Muscle of leg (tissue), 11 donors: ENCODE data around the gene CES2. TPM values are rescaled to one million over a fixed set of nuclear protein-coding genes. Genes with fewer than 3 reads are reported as not detected.

Experiments
- DNase-seq: peaks from one replicate; pipeline ENCODE4 v3.0.0; 2013
- H3K27ac ChIP-seq: one replicate; pipeline ENCODE4 v1.5.1; 2013; ENCODE audit warnings: mild to moderate bottlenecking, low read length, control low read depth
- H3K27me3 ChIP-seq: one replicate; pipeline ENCODE4 v1.6.1; 2013; ENCODE audit warnings: low read length; ENCODE audit not compliant: control insufficient read depth, insufficient read depth
- H3K36me3 ChIP-seq: one replicate; pipeline ENCODE4 v1.6.1; 2013; ENCODE audit warnings: low read length; ENCODE audit not compliant: control insufficient read depth, insufficient read depth
- H3K4me1 ChIP-seq: one replicate; pipeline ENCODE4 v1.6.1; 2013; ENCODE audit warnings: low read length; ENCODE audit not compliant: control insufficient read depth, insufficient read depth
- H3K4me3 ChIP-seq: one replicate; pipeline ENCODE4 v1.5.1; 2013; ENCODE audit warnings: low read length, control low read depth
- H3K9me3 ChIP-seq: replicated peaks from 2 replicates; pipeline ENCODE4 v1.6.1; 2013; ENCODE audit warnings: low read depth, low read length; ENCODE audit not compliant: control insufficient read depth
- WGBS: methylation state at CpG from one replicate; pipeline ENCODE4 v1.1.5; 2013; ENCODE audit warnings: missing lambda C conversion rate; ENCODE audit not compliant: insufficient coverage; 5-methylcytosine and 5-hydroxymethylcytosine counted together
- polyA plus RNA-seq, 8 donors: library from polyadenylated mRNA; unstranded; fragments of 120-200 nt; gene quantifications; one replicate each; pipeline versions ENCODE4 v1.2.1 to v1.2.3, GENCODE V29; 2013; ENCODE audit warnings: inconsistent platforms in 1 of 8, low replicate concordance in 1 of 8; ENCODE audit not compliant: insufficient read length in 8 of 8, insufficient read depth in 1 of 8
- total RNA-seq: library from RNA; stranded (reverse); fragments of 120-200 nt; gene quantifications from one replicate; pipeline ENCODE4 v1.2.4, GENCODE V29; 2013

Gene CES2
- total and polyA plus RNA-seq, 9 donors, result 26.1 to 36.2 (median 30.2) TPM

DNA sequence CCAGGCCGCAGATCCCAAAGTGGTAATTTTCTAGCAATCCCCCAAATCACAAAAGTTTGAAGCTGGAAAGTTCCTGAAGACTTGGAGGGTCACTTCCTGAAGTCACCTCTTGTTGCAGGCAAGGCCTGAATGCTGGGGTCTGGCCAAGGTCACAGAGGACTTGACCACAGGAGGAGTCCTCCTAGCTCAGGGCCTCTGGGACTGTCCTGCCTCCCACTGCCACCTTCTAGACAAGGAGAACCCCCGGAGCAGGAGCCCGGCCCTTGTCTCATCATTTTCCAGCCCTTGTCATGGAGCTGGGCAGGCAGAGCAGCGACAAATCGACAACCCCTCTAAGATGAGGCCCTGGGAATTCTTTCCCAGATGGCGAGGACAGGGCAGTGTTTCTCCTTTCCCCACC, 17.0 kb upstream of the CES2 start:
- DNase-seq, result no peak
- Histone ChIP-seq H3K27ac (no peak overlapping the region), H3K36me3 (peaks cover 7% of the 10 kb centered on the region), H3K27me3 (peaks cover 41% of the 10 kb centered on the region), H3K9me3 (no peaks in the 10 kb centered on the region), H3K4me1 (peaks cover 41% of the 10 kb centered on the region), H3K4me3 (no peak overlapping the region)
- WGBS, result 84% methylated on average over 4 of the region's 6 CpGs

DNA sequence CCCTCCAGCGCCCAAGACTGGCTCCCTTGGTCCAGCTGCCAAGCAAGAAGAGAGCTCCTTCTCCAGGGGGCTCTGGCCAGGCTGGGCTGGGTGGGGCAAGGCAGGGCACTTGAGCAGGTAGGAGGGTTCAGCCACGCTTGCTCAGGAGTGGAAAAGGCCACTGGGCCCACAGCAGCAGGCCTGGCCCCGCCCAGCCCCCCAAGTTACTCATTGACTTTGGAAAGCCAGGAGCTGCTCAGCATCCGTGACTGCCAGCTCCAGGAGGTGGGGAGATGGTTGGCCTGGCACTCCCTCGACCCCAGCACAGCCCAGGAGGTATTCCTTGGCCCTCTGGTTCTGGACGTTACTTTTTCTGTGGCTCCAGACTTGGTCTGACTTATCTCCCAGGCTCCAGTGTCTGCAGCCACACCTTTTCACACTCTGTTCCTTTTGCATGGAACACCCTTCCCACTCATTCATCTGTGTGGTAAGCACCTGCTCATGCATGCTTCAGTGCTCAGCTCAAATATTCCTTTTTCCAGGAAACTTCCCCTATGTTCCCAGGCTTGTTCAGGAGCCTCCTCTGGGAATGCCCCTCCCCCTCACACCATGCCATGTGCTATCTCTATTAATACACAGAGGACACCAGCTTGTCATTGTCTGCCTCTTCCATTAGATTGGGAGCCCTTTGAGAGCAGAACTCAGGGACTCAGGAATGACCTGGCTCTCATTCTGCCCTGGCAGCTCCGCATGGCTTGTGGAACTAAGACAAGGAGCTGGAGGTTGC, 16.3 kb upstream of the CES2 start, which contains the start of gene CDH16:
Gene CDH16 (minus strand): TSS at position 83 of the 766 bp plus-strand sequence. CDS start 820 bp downstream, outside the sequence.
- Histone ChIP-seq H3K27ac (no peak within 1 kb of the TSS), H3K36me3 (peaks cover 7% of the 10 kb centered on the region), H3K9me3 (no peaks in the 10 kb centered on the region), H3K27me3 (peaks cover 48% of the 10 kb centered on the region), H3K4me1 (peaks cover 39% of the 10 kb centered on the region), H3K4me3 (no peak within 1 kb of the TSS)
- 59% methylated on average over 5 of the region's 7 CpGs for WGBS
- DNase-seq, result no peak

DNA sequence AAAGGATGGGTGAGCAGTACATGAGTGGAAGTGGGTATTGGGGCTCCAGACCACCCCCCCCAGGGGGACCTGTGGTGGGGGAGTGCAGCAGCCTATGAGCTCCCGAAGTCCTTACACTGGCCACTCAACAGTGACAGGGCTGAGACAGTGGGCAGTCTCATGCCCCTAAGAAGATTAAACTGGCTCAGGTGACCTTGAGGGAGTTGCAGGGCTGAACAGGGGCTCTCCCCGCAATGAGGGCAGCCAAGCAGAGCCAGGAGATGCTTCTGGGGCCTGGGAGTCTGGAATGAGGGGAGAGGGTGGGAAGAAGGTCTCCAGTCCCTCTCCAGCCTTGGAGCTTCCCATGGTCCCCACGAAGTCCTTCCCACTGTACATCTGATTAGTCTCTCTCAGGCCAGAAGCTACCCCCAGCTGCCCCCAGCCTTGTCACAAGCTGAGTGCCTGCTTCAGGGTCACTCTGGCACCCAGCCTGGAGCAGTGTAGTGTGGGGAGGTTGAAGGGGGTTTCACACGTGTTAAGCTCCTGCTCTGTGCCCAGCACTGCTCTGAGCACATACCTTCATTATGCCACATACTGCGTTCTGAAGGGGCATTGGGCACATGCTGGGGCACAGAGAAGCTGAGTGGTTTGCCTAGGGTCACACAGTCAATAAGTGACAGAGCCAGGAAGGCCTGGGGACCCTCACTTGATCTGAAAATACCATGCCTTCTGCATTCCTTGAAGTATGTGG, 15.6 kb upstream of the CES2 start:
- Histone ChIP-seq H3K4me3 (no peak overlapping the region), H3K27me3 (peaks cover 55% of the 10 kb centered on the region), H3K27ac (no peak overlapping the region), H3K36me3 (peaks cover 7% of the 10 kb centered on the region), H3K4me1 (peaks cover 41% of the 10 kb centered on the region), H3K9me3 (no peaks in the 10 kb centered on the region)
- no peak for DNase-seq
- 71% methylated on average over 1 of the region's 5 CpGs for WGBS

DNA sequence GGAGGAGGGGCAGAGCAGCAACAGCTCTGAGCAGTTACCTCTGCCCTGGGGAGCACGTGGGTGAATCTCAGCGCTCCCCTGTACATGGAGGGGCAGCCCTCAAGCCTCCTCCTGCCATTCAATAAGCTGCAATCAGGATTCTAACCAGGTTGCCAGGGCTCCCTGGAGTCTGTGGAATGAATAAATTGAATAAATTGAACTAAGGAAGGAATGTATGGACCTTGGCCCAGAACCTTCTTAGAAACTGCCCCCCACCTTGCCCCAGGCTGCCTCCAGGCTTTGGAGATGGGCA, 15.1 kb upstream of the CES2 start:
- DNase-seq, result no peak
- no CpG with 5 or more reads among the region's 2 CpGs for WGBS
- no peak overlapping the region for H3K4me3 ChIP-seq
- H3K36me3 ChIP-seq, result peaks cover 7% of the 10 kb centered on the region
- peaks cover 56% of the 10 kb centered on the region for H3K27me3 ChIP-seq
- no peaks in the 10 kb centered on the region for H3K9me3 ChIP-seq
- no peak overlapping the region for H3K27ac ChIP-seq
- peaks cover 43% of the 10 kb centered on the region for H3K4me1 ChIP-seq

DNA sequence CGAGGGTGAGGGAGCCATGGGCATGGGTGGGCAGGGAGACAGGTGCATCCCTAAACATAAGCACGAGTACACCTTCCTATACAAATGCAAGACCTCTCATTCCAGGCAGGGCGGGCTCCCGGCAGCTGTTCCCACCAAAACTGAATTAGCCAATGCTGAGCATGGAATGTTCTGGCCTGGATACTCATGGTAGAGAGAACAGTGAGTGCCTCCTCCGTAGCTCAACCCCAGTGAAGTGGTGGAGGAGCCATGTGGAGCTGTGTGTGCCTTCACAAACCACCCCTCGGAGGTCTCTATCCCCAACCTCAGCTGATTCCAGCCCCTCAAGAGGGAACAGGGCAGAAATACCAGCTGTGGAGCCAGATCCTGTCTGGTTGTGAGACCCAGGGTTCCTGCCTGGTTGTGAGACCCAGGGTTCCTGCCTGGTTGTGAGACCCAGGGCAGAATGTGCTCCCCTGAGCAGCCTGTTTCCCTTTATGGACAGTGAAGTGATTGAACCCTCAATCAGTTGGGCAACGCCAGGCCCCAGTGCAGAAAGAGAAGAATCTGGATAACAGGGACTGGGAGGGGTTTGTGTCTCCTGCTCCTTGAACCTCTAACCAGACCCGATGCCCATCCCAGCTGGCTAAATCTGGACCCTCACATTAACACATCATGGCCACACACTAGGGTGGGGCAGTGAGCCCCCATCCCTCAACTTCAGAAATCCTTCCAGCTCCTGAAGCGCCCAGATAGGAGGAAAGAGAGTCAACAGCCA, 14.2 kb upstream of the CES2 start:
- Histone ChIP-seq H3K4me3 (no peak overlapping the region), H3K4me1 (peaks cover 52% of the 10 kb centered on the region)
- WGBS, result 55% methylated on average over 3 of the region's 9 CpGs

DNA sequence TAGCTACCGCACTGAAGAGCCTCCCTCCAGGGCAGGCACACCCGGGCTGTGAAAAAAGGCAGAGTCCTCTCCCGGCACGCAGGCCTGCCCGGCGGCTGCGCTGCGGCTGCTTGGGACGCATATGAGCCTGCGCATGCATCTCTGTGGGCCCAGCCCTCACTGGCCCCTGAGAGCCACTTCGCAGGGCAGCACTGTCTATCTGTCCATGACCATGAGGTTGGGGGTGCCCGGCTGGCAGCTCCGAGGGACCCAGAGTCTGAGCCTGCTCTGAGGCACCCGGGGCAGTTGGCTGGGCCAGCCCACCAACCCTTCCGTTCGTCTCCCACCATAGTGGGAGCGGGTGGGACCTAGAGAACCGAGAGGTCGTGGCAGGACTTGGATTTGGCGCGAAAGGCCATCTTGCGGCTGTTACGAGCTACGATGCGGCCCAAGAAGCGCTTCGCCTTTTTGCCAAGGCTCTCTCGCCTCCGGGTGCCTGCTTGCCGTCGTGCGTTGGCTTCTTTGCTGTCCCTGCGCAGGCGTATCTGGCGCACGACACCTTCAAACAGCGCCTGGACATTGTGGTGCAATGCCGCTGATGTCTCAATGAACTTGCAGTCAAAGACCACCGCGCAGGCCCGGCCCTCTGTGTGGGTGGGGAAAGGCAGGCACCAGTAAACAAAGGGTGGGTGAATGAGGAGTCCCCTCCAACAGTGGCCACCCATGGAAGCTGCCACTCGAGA, 13.4 kb upstream of the CES2 start:
- peaks cover 60% of the 10 kb centered on the region for H3K4me1 ChIP-seq
- H3K27ac ChIP-seq, result no peak overlapping the region
- peaks cover 7% of the 10 kb centered on the region for H3K36me3 ChIP-seq
- H3K9me3 ChIP-seq, result no peaks in the 10 kb centered on the region
- no peak overlapping the region for H3K4me3 ChIP-seq
- no peak for DNase-seq
- peaks cover 65% of the 10 kb centered on the region for H3K27me3 ChIP-seq
- 66% methylated on average over 42 of the region's 42 CpGs for WGBS

More for the DNA sequence above, 14.2 kb upstream of the CES2 start:
- Histone ChIP-seq H3K36me3 (peaks cover 7% of the 10 kb centered on the region), H3K9me3 (no peaks in the 10 kb centered on the region), H3K27ac (no peak overlapping the region), H3K27me3 (peaks cover 61% of the 10 kb centered on the region)
- DNase-seq, result no peak

DNA sequence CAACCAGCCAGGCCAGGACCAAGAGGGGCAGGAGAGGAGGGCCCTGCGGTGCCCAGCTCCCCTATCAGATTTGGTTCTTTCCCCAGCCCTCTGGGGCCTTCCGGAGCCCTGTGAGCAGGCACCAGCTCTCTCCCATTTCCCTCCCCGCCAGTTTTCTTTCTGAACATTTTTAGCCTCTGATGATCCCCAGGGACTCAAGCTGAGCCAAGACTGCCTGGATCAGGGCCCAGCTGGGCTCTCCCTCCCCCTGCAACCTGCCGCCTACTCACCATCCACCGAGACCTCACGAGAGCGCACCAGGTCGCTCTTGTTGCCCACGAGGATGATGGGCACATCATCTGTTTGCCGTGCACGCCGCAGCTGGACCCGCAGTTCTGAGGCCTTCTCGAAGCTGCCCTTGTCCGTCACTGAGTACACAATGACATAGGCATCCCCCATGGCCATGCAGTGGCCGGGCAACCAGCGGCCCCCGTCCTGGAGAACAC, 12.0 kb upstream of the CES2 start:
- peaks cover 73% of the 10 kb centered on the region for H3K4me1 ChIP-seq
- peaks cover 68% of the 10 kb centered on the region for H3K27me3 ChIP-seq
- no peak overlapping the region for H3K4me3 ChIP-seq
- H3K9me3 ChIP-seq, result no peaks in the 10 kb centered on the region
- no peak for DNase-seq
- peaks cover 7% of the 10 kb centered on the region for H3K36me3 ChIP-seq
- WGBS, result 54% methylated on average over 18 of the region's 18 CpGs
- H3K27ac ChIP-seq, result peak overlapping the region; percentile 13

DNA sequence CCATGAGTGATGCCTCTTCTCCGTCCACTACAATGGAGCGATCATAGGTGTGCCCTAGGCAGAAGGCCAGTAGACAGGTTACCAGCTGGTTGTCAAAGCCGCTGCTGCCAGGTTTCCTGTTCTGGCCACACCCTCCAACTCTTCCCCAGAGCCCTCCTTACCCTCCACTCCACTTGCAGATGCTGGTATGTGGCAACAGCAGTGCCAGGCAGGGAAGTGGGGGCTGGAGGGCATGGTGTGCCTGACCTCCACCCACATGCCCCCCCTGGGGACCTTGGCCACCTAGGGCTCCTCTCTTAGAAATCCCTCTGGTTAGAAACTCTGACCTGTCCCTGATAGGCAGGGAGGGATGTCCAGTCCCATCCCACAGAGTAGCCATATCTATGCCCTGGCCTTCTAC, 11.4 kb upstream of the CES2 start:
- DNase-seq, result no peak
- Histone ChIP-seq H3K9me3 (no peaks in the 10 kb centered on the region), H3K27ac (no peak overlapping the region), H3K4me3 (no peak overlapping the region), H3K27me3 (peaks cover 68% of the 10 kb centered on the region), H3K4me1 (peaks cover 76% of the 10 kb centered on the region), H3K36me3 (peaks cover 7% of the 10 kb centered on the region)
- 88% methylated on average over 2 of the region's 3 CpGs for WGBS

DNA sequence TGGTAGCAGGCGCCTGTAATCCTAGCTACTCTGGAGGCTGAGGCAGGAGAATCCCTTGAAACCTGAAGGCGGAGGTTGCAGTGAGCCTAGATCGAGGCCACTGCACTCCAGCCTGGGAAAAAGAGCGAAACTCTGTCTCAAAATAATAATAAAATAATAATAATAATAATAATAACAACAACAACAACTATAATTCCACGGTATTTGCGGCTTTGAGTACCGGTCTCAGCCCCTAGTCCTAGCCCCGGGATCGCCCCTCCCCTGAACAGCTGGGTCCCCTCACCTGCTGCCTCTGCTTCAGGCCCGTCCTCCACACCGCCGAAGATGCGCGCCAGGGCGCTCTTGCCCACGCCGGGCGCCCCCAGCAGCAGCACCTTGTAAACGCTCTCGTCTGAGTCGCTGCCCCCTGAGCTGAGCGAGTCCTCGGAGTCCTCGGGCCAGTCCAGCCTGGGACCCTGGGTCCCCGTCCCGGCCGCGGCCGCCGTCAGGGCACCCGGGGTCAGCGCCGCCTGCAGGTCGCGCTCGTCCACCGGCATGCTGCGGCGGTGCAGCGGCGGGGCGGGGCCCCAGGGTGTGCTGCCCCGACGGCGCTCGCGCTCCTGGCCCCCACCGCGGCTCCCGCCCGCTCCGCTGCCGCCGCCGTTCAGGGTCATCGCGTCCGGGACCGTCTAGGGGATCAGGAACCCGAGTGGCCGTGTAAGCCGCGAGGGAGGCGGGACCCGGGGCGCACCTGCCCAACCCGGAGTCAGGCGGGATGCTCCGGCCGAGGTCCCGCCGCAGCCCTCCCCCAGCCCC, 10.6 kb upstream of the CES2 start:
- Histone ChIP-seq H3K9me3 (no peaks in the 10 kb centered on the region), H3K27me3 (peaks cover 66% of the 10 kb centered on the region), H3K27ac (peak overlapping the region; percentile 51), H3K4me3 (peak overlapping the region; percentile 33), H3K36me3 (peaks cover 7% of the 10 kb centered on the region), H3K4me1 (peaks cover 67% of the 10 kb centered on the region)
- 2% methylated on average over 66 of the region's 72 CpGs for WGBS
- no peak for DNase-seq
